Loucy (cell line): ENCODE measurements around the gene NECAB3.
A peak's percentile ranks its signal among the peaks of the same experiment; 100 is the strongest.

Experiments
- H2AFZ ChIP-seq: fragments of 200-600 bp; sonication (generic); 2 replicates; pipeline ENCODE4 v1.6.0; 2016; ENCODE audit warnings: antibody characterized with exemption, mild to moderate bottlenecking, low read length, moderate library complexity
- H3F3A ChIP-seq: fragments of 200-600 bp; 2 replicates; pipeline ENCODE4 v1.6.0; 2016; ENCODE audit warnings: antibody characterized with exemption, low read depth, mild to moderate bottlenecking
- H3K27me3 ChIP-seq: fragments of 200-600 bp; sonication (generic); 2 replicates; pipeline ENCODE4 v1.6.1; 2014; ENCODE audit warnings: low read length, mild to moderate bottlenecking; ENCODE audit not compliant: insufficient read depth, poor library complexity, severe bottlenecking
- H3K36me3 ChIP-seq: fragments of 200-600 bp; sonication (generic); 2 replicates; pipeline ENCODE4 v1.6.1; 2016; ENCODE audit warnings: low read length; ENCODE audit not compliant: insufficient read depth
- H3K4me1 ChIP-seq: fragments of 200-600 bp; sonication (generic); 2 replicates; pipeline ENCODE4 v1.5.1; 2014; ENCODE audit warnings: low read length, mild to moderate bottlenecking; ENCODE audit not compliant: insufficient read depth, poor library complexity, severe bottlenecking
- H3K4me2 ChIP-seq: fragments of 200-600 bp; sonication (generic); 2 replicates; pipeline ENCODE4 v1.6.0; 2014; ENCODE audit warnings: antibody characterized with exemption, low read length, low read depth, mild to moderate bottlenecking; ENCODE audit not compliant: poor library complexity, severe bottlenecking
- H3K4me3 ChIP-seq: fragments of 200-600 bp; sonication (generic); 2 replicates; pipeline ENCODE4 v1.5.1; 2014; ENCODE audit warnings: low read length, mild to moderate bottlenecking, mixed read lengths; ENCODE audit not compliant: poor library complexity, severe bottlenecking
- H3K79me2 ChIP-seq: fragments of 200-600 bp; sonication (generic); 2 replicates; pipeline ENCODE4 v1.6.1; 2014; ENCODE audit warnings: low read length; ENCODE audit not compliant: insufficient read depth
- H3K9ac ChIP-seq: fragments of 200-600 bp; sonication (generic); 2 replicates; pipeline ENCODE4 v1.6.0; 2014; ENCODE audit warnings: mild to moderate bottlenecking, low read depth, low read length, moderate library complexity; ENCODE audit not compliant: poor library complexity, severe bottlenecking
- H3K9me2 ChIP-seq: fragments of 200-600 bp; sonication (generic); replicated peaks from 2 replicates; pipeline ENCODE4 v1.6.1; 2016; ENCODE audit warnings: low read depth, low read length, mixed read lengths
- H3K9me3 ChIP-seq: fragments of 200-600 bp; sonication (generic); 2 replicates; pipeline ENCODE4 v1.6.1; 2014; ENCODE audit warnings: mild to moderate bottlenecking, antibody characterized with exemption, low read length, low read depth; ENCODE audit not compliant: insufficient read depth
- H4K20me1 ChIP-seq: fragments of 200-600 bp; sonication (generic); 2 replicates; pipeline ENCODE4 v1.6.0; 2014; ENCODE audit warnings: antibody characterized with exemption, low read length, mild to moderate bottlenecking; ENCODE audit not compliant: insufficient read depth, poor library complexity, severe bottlenecking
- CTCF ChIP-seq: fragments of 200-600 bp; sonication (generic); conservative IDR thresholded peaks from 2 replicates; pipeline ENCODE4 v1.5.1; 2014; ENCODE audit warnings: mild to moderate bottlenecking, antibody characterized with exemption, low read length
- EZH2phosphoT487 ChIP-seq: fragments of 200-600 bp; IDR thresholded peaks from 2 replicates; pipeline ENCODE4 v1.6.1; 2018; ENCODE audit warnings: antibody characterized with exemption, mild to moderate bottlenecking, moderate library complexity, borderline replicate concordance

NECAB3 gene

GRCh38 chr20:33674294-33675135 is at the start of gene NECAB3:
TSS of gene NECAB3 (minus strand) at chr20:33674428. CDS start at chr20:33674352, 76 bp downstream.
- Histone ChIP-seq H3K36me3 (peaks cover 34% of the 10 kb centered on the region; the same call in 1 of the 2 replicates), H2AFZ (peak within 1 kb of the TSS; percentile 83), H3K9ac (peak within 1 kb of the TSS; percentile 91), H3K4me1 (peaks cover 20% of the 10 kb centered on the region), H3K79me2 (peaks cover 10% of the 10 kb centered on the region), H3K9me2 (no peaks in the 10 kb centered on the region), H4K20me1 (peaks cover 3% of the 10 kb centered on the region), H3K4me2 (peak within 1 kb of the TSS; percentile 97), H3K9me3 (no peaks in the 10 kb centered on the region), H3K27me3 (no peaks in the 10 kb centered on the region), H3K4me3 (peak within 1 kb of the TSS; percentile 94), H3F3A (no peaks in the 10 kb centered on the region)
- no peak for TF ChIP-seq CTCF
- TF ChIP-seq EZH2phosphoT487 = no peak

GRCh38 chr20:33721391-33722140 is 47.3 kb upstream of the NECAB3 start:
- H3K9me2 ChIP-seq = no peaks in the 10 kb centered on the region
- TF ChIP-seq EZH2phosphoT487 = no peak
- no peak for TF ChIP-seq CTCF
- no peak overlapping the region for H3K9ac ChIP-seq
- H3K79me2 ChIP-seq = peaks cover 23% of the 10 kb centered on the region
- no peaks in the 10 kb centered on the region for H3K27me3 ChIP-seq
- H3K4me3 ChIP-seq = no peak overlapping the region
- H3K36me3 ChIP-seq = no peaks in the 10 kb centered on the region
- no peak overlapping the region for H3K4me2 ChIP-seq
- H3K4me1 ChIP-seq = peaks cover 12% of the 10 kb centered on the region
- no peak overlapping the region for H2AFZ ChIP-seq
- no peaks in the 10 kb centered on the region for H3K9me3 ChIP-seq
- H4K20me1 ChIP-seq = no peaks in the 10 kb centered on the region
- H3F3A ChIP-seq = no peaks in the 10 kb centered on the region

GRCh38 chr20:33719989-33720709 is 45.9 kb upstream of the NECAB3 start, which contains the start of gene PXMP4:
TSS of gene PXMP4 (minus strand) at chr20:33720310. CDS start at chr20:33720207, 103 bp downstream.
- Histone ChIP-seq H3F3A (no peaks in the 10 kb centered on the region), H3K9me3 (no peaks in the 10 kb centered on the region), H3K4me1 (peaks cover 14% of the 10 kb centered on the region), H2AFZ (peak within 1 kb of the TSS; percentile 97), H3K27me3 (no peaks in the 10 kb centered on the region), H3K36me3 (no peaks in the 10 kb centered on the region), H3K4me3 (peak within 1 kb of the TSS; percentile 91), H3K4me2 (peak within 1 kb of the TSS; percentile 94), H3K9me2 (no peaks in the 10 kb centered on the region), H3K9ac (peak within 1 kb of the TSS; percentile 84), H3K79me2 (peaks cover 25% of the 10 kb centered on the region), H4K20me1 (no peaks in the 10 kb centered on the region)
- no peak for TF ChIP-seq CTCF
- no peak for TF ChIP-seq EZH2phosphoT487
